GM19455 (cell line): ENCODE results near the gene DHX8.
"Not testable (repeated sequence)": the region's sequence is repeated elsewhere in the genome, so short reads cannot be mapped to it uniquely, and the experiment has no call there.

Source experiments
- ATAC-seq: cut with Tn5 transposase; IDR thresholded peaks from one replicate; pipeline ENCODE4 v1.9.1; 2021; ENCODE audit not compliant: unreplicated experiment

The DHX8 gene

DNA sequence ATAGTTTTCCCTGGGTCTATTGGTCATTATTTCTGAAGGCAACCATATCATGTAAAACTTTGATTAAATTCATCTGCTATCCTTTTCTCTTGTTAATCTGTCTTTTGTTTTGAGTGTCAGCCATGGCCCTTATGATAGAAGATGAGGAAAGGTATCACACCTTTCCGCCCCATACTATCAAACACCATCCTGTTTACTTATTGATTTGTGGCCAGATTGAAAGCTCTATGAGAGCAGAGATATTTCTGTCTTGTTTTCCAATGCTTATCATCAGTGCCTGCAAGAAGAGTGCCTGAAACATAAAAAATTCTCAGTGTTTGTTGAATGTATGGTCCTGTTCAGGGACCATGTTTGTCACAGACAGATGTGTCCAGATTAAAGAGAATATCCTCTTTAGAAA is 22.6 kb upstream of the DHX8 start:
- ATAC-seq = no peak

- ATAC-seq = not testable (repeated sequence)
These were observed 21.2 kb upstream of the DHX8 start for GRCh38 chr17:43462569-43462968.

DNA sequence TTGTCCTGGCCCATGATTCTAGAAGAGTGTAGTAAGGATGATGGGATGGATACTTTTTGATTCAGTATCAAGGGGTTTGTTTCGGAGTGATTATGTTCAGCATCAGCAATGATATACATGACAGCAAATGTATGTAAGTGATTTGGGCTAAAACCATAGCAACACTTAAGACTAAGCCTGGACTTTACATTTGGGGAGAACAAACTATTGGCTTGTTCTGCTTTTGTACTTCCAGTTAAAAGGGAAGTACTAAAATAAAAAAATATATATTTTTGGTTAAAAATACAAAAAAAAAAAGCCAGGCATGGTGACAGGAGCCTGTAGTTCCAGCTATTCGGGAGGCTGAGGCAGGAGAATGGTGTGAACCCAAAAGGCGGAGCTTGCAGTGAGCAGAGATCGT is 20.5 kb upstream of the DHX8 start:
- no peak for ATAC-seq

DNA sequence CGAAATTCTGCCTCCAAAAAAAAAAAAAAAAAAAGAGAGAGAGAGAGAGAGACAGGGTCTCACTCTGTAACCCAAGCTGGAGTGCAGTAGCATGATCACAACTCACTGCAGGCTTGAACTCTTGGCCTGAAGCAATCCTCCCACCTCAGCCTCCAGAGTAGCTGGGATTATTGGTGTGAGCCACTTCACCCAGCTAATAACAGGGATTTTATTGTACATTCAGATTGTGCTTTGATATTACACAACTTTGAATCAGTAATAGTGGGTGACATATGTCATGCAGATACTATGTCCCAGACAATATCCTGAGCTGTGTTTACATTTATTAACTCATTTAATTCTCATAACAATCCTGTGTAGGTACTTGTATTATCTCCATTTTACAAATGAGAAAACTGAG is 19.7 kb upstream of the DHX8 start:
- no peak for ATAC-seq

- no peak for ATAC-seq
These were observed 18.7 kb upstream of the DHX8 start for GRCh38 chr17:43465049-43465448.

DNA sequence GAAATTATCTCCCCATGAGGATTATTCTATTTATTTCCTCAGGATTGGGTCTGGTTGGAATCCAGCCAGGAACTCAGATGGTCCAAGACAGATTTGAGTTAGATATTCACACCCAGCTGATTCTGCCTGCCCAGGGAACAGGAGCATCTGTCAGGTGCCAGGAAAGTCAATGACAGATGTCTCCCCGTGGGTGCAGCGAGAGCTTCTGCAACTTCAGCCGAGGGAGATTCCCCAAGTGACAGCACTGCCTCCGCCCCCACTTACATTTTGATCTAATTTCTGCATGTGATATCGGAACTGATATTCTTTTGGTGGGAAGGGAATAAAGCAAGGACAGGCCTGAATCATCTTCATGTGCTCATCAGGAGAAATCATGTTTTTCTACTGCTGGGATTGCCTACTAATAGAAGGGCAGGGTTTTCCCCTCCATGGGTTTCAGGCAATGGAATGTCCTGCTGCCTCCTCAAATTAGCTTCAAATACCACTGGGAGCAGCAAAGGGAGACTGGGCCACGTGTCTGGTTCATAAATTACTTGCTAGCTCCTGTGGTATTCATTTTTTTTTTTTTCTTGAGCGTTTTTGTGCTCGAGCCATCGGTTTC is 15.7 kb upstream of the DHX8 start:
- ATAC-seq = no peak

- no peak for ATAC-seq
These were observed 15.1 kb upstream of the DHX8 start for GRCh38 chr17:43468691-43469139.

- no peak for ATAC-seq
These were observed 14.6 kb upstream of the DHX8 start for GRCh38 chr17:43469145-43469544.

- no peak for ATAC-seq
These were observed 12.1 kb upstream of the DHX8 start for GRCh38 chr17:43471585-43472160.

DNA sequence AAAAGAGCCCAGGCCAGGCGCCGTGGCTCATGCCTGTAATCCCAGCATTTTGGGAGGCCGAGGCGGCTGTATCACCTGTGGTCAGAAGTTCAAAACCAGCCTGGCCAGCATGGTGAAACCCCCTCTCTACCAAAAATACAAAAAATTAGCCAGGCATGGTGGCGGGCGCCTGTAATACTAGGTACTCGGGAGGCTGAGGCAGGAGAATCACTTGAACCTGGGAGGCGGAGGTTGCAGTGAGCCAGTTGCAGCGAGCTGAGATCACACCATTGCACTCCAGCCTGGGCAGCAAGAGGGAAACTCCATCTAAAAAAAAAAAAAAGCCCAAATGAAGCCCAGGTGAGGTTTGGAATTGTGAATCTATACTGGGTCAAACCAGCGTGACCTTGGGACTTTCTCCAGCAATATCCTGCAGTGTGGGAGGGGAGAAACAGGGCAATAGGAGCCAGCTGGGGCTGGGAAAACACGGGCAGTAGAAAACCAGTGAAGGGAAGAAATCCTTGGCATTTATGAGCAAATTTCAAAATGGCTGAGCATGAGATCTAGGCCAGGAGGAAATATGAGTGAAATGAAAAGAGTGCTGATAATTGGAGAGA is 8.2 kb upstream of the DHX8 start:
- no peak for ATAC-seq

DNA sequence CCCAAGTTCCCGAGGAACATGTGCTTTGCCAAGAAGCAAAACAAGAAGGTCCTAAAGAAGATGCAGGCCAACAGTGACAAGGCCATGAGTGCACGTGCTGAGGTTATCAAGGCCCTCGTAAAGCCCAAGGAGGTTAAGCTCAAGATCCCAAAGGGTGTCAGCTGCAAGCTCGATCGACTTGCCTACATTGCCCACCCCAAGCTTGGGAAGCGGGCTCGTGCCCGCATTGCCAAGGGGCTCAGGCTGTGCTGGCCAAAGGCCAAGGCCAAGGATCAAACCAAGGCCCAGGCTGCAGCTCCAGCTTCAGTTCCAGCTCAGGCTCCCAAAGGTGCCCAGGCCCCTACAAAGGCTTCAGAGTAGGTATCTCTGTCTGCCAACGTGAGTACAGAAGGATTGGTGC is 7.5 kb upstream of the DHX8 start:
- not testable (repeated sequence) for ATAC-seq

DNA sequence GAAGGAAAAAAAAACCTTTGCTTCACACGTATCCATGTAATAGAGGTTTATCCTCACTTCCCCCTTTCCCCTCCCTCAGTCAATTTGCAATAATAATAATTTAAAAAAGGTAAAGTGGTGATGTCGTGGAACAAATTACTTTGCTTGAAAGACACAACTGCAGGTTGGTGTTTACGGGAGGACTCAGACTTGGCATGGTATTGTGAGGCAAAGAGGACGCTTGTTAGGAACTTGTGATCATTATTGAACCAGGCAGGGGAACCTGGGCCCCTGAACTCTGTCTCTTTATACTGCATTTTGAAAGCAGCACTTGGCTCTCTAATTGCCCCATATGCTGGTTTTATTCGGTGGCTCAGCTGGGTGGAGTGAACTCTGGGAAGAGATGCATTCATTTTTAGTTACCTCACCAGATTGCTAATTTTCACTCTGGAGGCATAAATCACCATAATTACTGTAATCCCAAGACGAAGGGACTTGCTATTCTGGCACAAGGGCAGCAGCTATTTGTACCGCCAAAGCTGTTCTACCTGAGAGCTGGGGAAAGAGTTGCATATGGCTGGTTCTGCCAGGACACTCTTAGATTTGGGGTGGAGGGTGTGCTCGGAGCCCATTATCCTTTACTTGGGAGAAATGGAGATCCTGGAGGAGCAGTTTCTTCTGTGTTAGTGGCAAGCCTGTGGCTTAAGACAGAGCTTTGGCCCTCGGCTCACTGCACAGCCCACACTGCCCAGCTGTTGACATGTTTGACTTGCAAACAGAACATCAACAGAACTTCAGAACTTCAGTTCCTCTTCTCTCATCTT is 5.7 kb upstream of the DHX8 start:
- no peak for ATAC-seq

DNA sequence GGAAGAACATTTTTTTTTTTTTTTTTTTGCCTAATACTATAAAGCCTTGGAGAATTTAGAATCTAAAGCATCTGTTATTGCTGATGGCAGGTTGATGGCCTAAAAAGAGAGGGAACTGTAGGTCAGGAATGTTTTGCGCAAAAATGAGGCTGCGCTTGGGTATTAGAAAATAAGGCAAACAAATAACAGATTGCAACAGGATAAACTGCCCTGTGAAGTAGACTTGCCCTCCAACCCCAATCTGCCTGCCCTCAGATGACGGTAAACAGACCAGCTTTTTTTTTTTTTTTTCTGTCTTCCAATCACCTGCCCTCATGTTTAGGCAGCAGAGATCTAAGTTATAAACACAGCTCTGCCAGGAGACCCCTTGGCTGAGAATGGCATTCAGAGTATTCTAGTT is 3.8 kb upstream of the DHX8 start:
- ATAC-seq = no peak

- no peak for ATAC-seq
These were observed 1.4 kb upstream of the DHX8 start for GRCh38 chr17:43482103-43483012.

DNA sequence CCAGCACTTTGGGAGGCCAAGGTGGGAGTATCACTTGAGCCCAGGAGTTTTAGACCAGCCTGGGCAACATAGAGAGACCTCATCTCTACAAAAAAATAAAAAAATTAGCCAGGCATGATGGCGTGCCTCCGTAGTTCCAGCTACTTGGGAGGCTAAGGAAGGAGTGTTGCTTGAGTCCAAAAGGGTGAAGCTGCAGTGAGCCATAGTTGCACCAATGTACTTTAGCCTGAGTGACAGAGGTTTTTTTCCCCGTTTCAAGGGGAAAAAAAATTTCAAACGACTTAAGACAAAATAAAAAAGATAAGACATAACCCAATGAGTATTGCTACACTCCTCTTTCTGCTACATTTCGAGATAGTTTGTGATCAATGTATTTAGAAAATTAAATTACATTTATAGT is 6.8 kb downstream of the DHX8 start:
- ATAC-seq = no peak

GRCh38 chr17:43509440-43509839 is 25.7 kb downstream of the DHX8 start:
- not testable (repeated sequence) for ATAC-seq

GRCh38 chr17:43511199-43511598 is 27.4 kb downstream of the DHX8 start:
- ATAC-seq = not testable (repeated sequence)

- ATAC-seq = no peak
These were observed 31.9 kb downstream of the DHX8 start for GRCh38 chr17:43515656-43516055.

DNA sequence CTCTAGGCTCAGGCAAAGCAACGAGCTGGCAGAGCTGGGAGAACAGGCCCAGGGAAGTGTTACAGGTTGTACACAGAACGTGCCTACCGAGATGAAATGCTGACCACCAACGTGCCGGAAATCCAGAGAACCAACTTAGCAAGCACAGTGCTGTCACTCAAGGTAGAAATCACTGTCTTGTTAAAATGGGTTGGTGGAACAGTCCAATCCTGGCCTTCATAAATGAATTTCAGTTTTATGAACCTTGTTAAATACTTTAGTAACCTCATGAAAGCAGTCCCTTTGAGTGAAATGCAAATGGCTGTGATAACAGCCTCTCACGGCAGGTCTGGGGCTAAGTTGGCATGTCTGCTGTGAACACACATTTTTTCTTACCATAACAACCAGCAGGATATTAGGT is 33.4 kb downstream of the DHX8 start:
- no peak for ATAC-seq

- no peak for ATAC-seq
These were observed 34.0 kb downstream of the DHX8 start for GRCh38 chr17:43517615-43518386.
